Colonic mucosa (tissue), 4 donors: ENCODE data around the gene KIF19. TPM values are rescaled to one million over a fixed set of nuclear protein-coding genes. Genes with fewer than 3 reads are reported as not detected.

ENCODE experiments used
- DNase-seq: peaks from one replicate; pipeline ENCODE4 v3.0.0-alpha.2; 2020
- H3K27ac ChIP-seq: fragments of 200-600 bp; one replicate; pipeline ENCODE4 v1.8.0; 2021
- H3K27me3 ChIP-seq: fragments of 200-600 bp; one replicate; pipeline ENCODE4 v1.8.0; 2021
- H3K36me3 ChIP-seq: fragments of 200-600 bp; one replicate; pipeline ENCODE4 v1.8.0; 2021
- H3K4me1 ChIP-seq: fragments of 200-600 bp; one replicate; pipeline ENCODE4 v1.8.0; 2021; ENCODE audit warnings: mild to moderate bottlenecking
- H3K4me3 ChIP-seq: fragments of 200-600 bp; one replicate; pipeline ENCODE4 v1.8.0; 2021
- H3K9ac ChIP-seq, 2 donors: one replicate each; pipeline ENCODE4 v1.7.0; 2013; ENCODE audit warnings: control low read depth in 2 of 2, low read depth in 2 of 2, low read length in 2 of 2
- H3K9me3 ChIP-seq: fragments of 200-600 bp; one replicate; pipeline ENCODE4 v1.8.0; 2021
- CTCF ChIP-seq: fragments of 200-600 bp; IDR thresholded peaks from one replicate; pipeline ENCODE4 v1.8.0; 2022; ENCODE audit warnings: antibody characterized with exemption, mild to moderate bottlenecking
- intact Hi-C: fragments of 100-400 bp; cut with DNase I; formaldehyde crosslinking; loops from one replicate; pipeline ENCODE4 v1.14.1; 2022
- total RNA-seq, 2 donors: library from RNA; stranded (reverse); fragmentation: NEBNext Ultra II Directional in 1 of 2; extraction: Animal tissue kit (Norgen Biotek cat#: 25700) in 1 of 2; gene quantifications; one replicate each; pipeline ENCODE4 v1.2.1, GENCODE V29; 2021
- donor health status: healthy.
- donor health status: DM: no; HTN: no; CAD: no.
- donor health status: DM: no; HTN: no; CAD: no.

The KIF19 gene
- total RNA-seq, 2 donors from 2014 or later: 2.6 to 3.2 TPM

GRCh38 chr17:74336307-74336706 is 10.3 kb downstream of the KIF19 start:
- H3K4me3 ChIP-seq: no peak overlapping the region
- H3K9me3 ChIP-seq: no peaks in the 10 kb centered on the region
- no peaks in the 10 kb centered on the region for H3K27me3 ChIP-seq
- H3K36me3 ChIP-seq: no peaks in the 10 kb centered on the region
- H3K27ac ChIP-seq: no peak overlapping the region
- H3K4me1 ChIP-seq: no peaks in the 10 kb centered on the region
- no peak for TF ChIP-seq CTCF
- DNase-seq: no peak
- H3K9ac ChIP-seq: no peak overlapping the region
- intact Hi-C loops: no loop called here

DNA sequence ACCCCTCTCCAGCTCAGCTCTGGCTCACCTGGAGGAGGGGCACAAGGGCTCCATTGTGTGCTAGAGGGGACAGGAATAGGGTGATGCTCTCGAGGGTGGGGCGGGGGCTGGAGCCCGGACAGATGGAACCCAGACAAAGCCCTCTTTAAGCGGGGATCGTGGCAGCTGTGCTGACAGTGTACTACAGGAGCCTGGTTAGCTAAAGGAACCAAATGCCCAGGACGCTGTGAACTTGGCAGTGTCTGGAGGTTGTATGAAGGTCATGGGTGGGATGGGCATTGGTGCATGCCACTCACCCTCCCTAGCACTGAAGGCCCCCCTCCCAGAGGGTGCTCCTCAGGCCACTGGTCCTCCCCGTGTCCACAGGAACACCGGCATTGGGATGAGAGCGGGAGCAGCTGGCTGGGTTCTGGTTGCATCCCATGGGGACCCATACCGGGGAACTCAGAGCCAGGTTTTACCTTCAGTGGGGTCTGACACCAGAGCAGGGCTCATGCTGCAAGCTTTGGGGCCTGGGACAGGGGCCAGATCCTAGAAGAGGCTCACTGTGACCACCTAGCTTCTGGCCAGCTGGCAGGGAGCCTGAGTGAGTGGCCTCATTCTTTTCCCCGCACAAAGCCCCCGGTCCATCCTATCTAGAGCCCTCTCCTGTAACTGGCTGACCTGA is 11.9 kb downstream of the KIF19 start:
- Histone ChIP-seq H3K27ac (no peak overlapping the region), H3K4me3 (no peak overlapping the region), H3K9ac (no peak overlapping the region), H3K9me3 (no peaks in the 10 kb centered on the region), H3K4me1 (no peaks in the 10 kb centered on the region), H3K36me3 (no peaks in the 10 kb centered on the region), H3K27me3 (no peaks in the 10 kb centered on the region)
- TF ChIP-seq CTCF: no peak
- no peak for DNase-seq
- intact Hi-C loops: no loop called here

DNA sequence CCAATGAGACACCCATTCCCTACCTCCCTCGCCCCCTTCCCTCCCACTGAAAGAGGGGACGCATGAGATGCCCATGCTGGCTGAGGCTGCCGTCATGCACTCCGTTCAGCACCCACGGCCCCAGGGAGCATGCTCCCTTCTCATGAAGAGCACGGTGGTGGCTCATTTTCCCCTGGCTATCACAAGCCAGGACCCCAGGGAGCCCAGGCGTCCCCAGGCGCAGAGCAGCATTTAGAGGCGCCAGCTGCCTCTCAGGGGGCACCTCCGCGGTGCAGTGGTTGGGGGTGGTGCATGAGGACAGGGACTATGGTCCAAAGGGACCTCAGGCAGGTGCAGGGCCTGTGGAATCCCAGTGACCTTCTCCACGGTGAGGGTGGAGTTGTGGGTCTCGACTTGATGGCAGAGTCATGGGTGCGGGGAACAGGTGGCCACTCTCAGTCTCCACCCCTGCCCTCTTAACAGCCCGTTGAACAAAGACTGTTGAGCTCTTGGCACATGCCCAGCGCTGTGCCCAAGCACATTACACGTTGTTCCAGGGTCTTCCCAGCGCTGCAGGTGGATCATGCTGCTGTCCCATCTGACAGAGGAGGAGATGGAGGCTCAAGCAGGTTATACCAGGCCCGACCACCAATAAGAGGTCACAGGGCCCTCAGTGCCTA is 13.6 kb downstream of the KIF19 start:
- Histone ChIP-seq H3K4me3 (no peak overlapping the region), H3K36me3 (no peaks in the 10 kb centered on the region), H3K4me1 (no peaks in the 10 kb centered on the region), H3K27me3 (no peaks in the 10 kb centered on the region), H3K9ac (no peak overlapping the region), H3K9me3 (no peaks in the 10 kb centered on the region), H3K27ac (no peak overlapping the region)
- no peak for DNase-seq
- TF ChIP-seq CTCF: no peak
- intact Hi-C loops: no loop called here

GRCh38 chr17:74340470-74341023 is 14.5 kb downstream of the KIF19 start:
- intact Hi-C loops: no loop called here
- Histone ChIP-seq H3K9ac (no peak overlapping the region), H3K36me3 (no peaks in the 10 kb centered on the region), H3K4me3 (no peak overlapping the region), H3K27ac (no peak overlapping the region), H3K4me1 (no peaks in the 10 kb centered on the region), H3K9me3 (no peaks in the 10 kb centered on the region), H3K27me3 (no peaks in the 10 kb centered on the region)
- DNase-seq: no peak
- TF ChIP-seq CTCF: no peak

- Histone ChIP-seq H3K9ac (no peak overlapping the region), H3K27ac (no peak overlapping the region), H3K27me3 (no peaks in the 10 kb centered on the region), H3K36me3 (no peaks in the 10 kb centered on the region), H3K4me3 (no peak overlapping the region), H3K9me3 (no peaks in the 10 kb centered on the region), H3K4me1 (no peaks in the 10 kb centered on the region)
- no peak for DNase-seq
- intact Hi-C loops: no loop called here
- TF ChIP-seq CTCF: no peak
Observed at GRCh38 chr17:74342224-74342623, 16.2 kb downstream of the KIF19 start.
